Measurements from ENCODE around the gene METTL4. TPM values are rescaled to one million over a fixed set of nuclear protein-coding genes. Genes with fewer than 3 reads are reported as not detected.
A peak's percentile ranks its signal among the peaks of the same experiment; 100 is the strongest.
"Not testable (repeated sequence)": the region's sequence is repeated elsewhere in the genome, so short reads cannot be mapped to it uniquely, and the experiment has no call there.

The METTL4 gene
- polyA plus RNA-seq, 1 experiment: 6.8 TPM

DNA sequence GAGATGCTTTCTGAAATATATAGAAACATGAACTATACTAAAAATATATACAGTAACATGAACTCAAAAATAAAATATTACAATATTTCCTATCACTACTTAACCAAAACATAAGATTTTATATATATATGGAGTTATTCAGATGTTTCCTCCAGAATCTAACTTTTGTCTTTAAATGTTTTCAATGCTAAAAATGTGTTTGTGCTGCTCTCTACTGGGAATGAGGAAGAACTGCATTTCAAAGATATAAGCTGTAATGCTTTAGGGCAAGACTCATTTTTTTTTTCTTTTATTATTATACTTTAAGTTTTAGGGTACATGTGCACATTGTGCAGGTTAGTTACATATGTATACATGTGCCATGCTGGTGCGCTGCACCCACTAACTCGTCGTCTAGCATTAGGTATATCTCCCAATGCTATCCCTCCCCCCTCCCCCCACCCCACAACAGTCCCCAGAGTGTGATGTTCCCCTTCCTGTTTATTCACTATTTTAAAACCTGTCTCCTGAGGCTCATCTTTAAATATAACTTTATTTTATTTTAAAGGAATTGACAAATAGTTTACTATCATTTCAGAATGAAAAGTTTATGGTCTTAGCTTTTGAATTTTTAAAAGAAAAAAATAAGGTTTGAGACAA lies 29.3 kb downstream of the METTL4 start:
- H3K27me3 ChIP-seq (ENCODE audit: control insufficient read depth, insufficient read depth, low read length); DNase-seq (ENCODE audit: low read depth); H3K4me3 ChIP-seq (ENCODE audit: low read depth, low read length); H3K36me3 ChIP-seq (ENCODE audit: control insufficient read depth, insufficient read depth, low read length): not testable (repeated sequence)
- ChIA-PET CTCF (interaction anchor here (0.5 to 7.6 kb wide), 23 partner anchors 11 to 1425 kb away, joined by 3 to 103 read pairs (median 4); no protein-coding TSS in a partner anchor), POLR2A (interaction anchor here (0.7 kb wide), 1 partner anchor 332 kb away, joined by 7 read pairs; no protein-coding TSS in a partner anchor)
- peak; percentile 60 for TF ChIP-seq CTCF (IDR thresholded peaks at IDR 0.05; ENCODE audit: insufficient read depth, low read depth, low read length)

GRCh38 chr18:2540575-2540974 lies 30.7 kb downstream of the METTL4 start:
- DNase-seq (ENCODE audit: low read depth): no peak
- Histone ChIP-seq H3K27me3 (ENCODE audit: control insufficient read depth, insufficient read depth, low read length) (no peaks in the 10 kb centered on the region), H3K36me3 (ENCODE audit: control insufficient read depth, insufficient read depth, low read length) (no peaks in the 10 kb centered on the region), H3K4me3 (ENCODE audit: low read depth, low read length) (no peak overlapping the region)
- ChIA-PET POLR2A (no interaction called here), CTCF (interaction anchor here (1.0 to 7.6 kb wide), 6 partner anchors 203 to 435 kb away, joined by 3 to 103 read pairs (median 8); no protein-coding TSS in a partner anchor)
- no peak for TF ChIP-seq CTCF (IDR thresholded peaks at IDR 0.05; ENCODE audit: insufficient read depth, low read depth, low read length)

DNA sequence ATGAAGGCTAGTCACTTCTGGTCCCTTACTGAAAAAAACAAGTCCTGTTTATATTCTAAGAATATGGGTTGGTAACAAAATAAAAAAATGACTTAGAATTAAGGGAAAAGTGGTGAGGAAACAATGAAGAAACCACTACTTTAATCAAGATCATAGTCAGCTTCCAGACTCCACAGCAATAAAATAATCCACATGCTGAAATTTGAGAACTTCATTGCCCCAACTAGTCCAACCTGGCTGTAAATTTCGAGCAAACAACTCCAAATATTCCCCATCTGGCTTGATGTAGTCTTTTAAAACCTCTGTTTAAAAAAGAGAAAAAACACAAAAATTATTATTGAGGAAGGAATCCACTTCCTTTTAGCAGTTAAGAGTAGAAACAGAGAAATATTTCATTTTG lies 32.5 kb downstream of the METTL4 start:
- peak; percentile 81 for DNase-seq (ENCODE audit: low read depth)
- no peaks in the 10 kb centered on the region for H3K36me3 ChIP-seq (ENCODE audit: control insufficient read depth, insufficient read depth, low read length)
- POLR2A ChIA-PET: interaction anchor here (0.5 kb wide), 1 partner anchor 96 kb away, joined by 3 read pairs; no protein-coding TSS in a partner anchor
- CTCF ChIA-PET: interaction anchor here (1.3 kb wide), 1 partner anchor 432 kb away, joined by 5 read pairs; no protein-coding TSS in a partner anchor
- TF ChIP-seq CTCF (IDR thresholded peaks at IDR 0.05; ENCODE audit: insufficient read depth, low read depth, low read length): no peak
- no peaks in the 10 kb centered on the region for H3K27me3 ChIP-seq (ENCODE audit: control insufficient read depth, insufficient read depth, low read length)
- H3K4me3 ChIP-seq (ENCODE audit: low read depth, low read length): no peak overlapping the region

- DNase-seq (ENCODE audit: low read depth): no peak
- TF ChIP-seq CTCF (IDR thresholded peaks at IDR 0.05; ENCODE audit: insufficient read depth, low read depth, low read length): no peak
- Histone ChIP-seq H3K27me3 (ENCODE audit: control insufficient read depth, insufficient read depth, low read length) (no peaks in the 10 kb centered on the region), H3K36me3 (ENCODE audit: control insufficient read depth, insufficient read depth, low read length) (no peaks in the 10 kb centered on the region), H3K4me3 (ENCODE audit: low read depth, low read length) (no peak overlapping the region)
- POLR2A ChIA-PET: no interaction called here
- CTCF ChIA-PET: interaction anchor here (1.6 to 1.7 kb wide), 2 partner anchors 9 to 434 kb away, joined by 6 read pairs; no protein-coding TSS in a partner anchor
Measured at GRCh38 chr18:2538236-2538635, 33.1 kb downstream of the METTL4 start.

DNA sequence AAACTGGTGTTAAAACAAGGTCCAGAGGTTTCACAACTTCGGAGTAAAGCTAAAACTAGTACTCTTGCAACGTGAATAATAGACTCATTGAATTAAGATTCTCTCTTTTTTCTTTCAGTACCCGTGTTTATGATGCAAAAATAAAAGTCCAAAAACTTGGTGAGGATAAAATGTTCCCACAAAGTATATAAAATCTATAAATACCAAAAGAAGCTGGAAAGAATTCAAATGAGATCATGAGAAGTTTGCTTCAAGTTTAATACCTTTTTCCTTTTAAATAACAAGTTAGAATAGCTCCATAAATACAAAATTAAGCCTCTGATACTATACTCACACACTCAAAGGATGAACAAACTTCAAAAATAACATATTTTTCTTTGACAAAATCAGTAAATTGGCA lies 34.0 kb downstream of the METTL4 start:
- ChIA-PET CTCF (interaction anchor here (1.6 to 1.7 kb wide), 2 partner anchors 10 to 433 kb away, joined by 6 read pairs; no protein-coding TSS in a partner anchor), POLR2A (no interaction called here)
- DNase-seq (ENCODE audit: low read depth): no peak
- no peak for TF ChIP-seq CTCF (IDR thresholded peaks at IDR 0.05; ENCODE audit: insufficient read depth, low read depth, low read length)
- Histone ChIP-seq H3K4me3 (ENCODE audit: low read depth, low read length) (no peak overlapping the region), H3K27me3 (ENCODE audit: control insufficient read depth, insufficient read depth, low read length) (no peaks in the 10 kb centered on the region), H3K36me3 (ENCODE audit: control insufficient read depth, insufficient read depth, low read length) (no peaks in the 10 kb centered on the region)

Measured in BJ (cell line).